ENCODE measurements around the gene PLEKHA1.

PLEKHA1 gene

GRCh38 chr10:122374237-122374858 is at the start of gene PLEKHA1:
PLEKHA1 (plus strand) TSS chr10:122374708; CDS start chr10:122393201, 18,493 bp downstream.
- peak; percentile 95 for DNase-seq

DNA sequence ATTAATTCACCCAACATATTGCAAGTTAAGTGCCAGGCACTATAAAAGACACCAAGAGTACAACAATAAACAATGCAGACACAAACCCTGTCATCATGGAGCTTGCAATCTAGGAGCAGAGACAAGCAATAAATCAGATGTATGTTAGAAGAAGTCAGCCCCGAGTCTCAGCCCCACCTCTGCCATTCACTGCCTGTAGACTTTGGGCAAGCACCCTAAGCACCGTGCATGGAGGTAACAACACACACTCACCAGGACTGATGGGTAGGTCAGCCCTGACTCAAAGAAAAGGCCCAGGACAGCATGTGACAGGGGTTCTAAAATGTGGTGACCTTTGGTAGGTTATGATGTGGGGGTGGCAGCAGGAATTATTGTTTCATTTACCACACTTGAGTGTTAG is 49.3 kb upstream of the PLEKHA1 start:
- DNase-seq, result no peak

DNA sequence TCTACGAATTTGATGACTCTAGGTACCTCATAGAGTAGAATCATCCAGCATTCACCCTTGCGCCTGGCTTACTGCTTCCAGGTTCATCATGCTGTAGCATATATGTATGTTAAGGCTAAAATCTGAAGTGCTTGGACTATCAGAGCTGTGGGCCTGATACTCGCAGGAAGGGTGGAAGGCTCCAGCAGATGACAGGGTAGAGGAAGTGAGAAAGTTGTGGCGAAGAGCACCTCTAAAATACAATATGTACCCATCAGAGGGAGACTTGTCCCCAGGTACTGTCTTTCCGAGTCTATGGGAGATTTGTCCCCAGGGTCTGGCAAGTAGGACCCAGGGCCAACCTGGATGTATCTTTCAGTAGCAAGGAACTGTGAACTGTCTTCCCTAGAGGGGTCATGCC is 48.1 kb upstream of the PLEKHA1 start:
- DNase-seq, result no peak

DNA sequence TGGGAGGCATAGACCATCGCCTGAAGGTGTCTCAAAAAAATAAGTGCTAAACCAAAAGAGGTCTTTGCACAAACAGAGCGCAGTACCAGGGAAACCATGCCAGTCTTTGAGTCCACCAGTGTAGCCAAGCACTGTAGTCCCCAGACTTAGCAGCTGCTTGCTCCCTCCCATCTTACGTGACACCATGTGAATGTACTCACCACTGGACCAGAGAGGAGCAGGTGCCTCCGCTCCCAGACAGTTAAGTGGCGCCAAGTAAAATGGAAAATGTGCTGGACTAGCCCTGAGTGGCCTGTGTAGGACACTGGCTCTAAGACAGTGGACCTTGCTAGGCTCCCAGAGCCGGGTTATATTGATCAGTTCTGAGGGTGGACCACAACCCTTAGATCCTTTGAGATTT is 47.7 kb upstream of the PLEKHA1 start:
- no peak for DNase-seq

DNA sequence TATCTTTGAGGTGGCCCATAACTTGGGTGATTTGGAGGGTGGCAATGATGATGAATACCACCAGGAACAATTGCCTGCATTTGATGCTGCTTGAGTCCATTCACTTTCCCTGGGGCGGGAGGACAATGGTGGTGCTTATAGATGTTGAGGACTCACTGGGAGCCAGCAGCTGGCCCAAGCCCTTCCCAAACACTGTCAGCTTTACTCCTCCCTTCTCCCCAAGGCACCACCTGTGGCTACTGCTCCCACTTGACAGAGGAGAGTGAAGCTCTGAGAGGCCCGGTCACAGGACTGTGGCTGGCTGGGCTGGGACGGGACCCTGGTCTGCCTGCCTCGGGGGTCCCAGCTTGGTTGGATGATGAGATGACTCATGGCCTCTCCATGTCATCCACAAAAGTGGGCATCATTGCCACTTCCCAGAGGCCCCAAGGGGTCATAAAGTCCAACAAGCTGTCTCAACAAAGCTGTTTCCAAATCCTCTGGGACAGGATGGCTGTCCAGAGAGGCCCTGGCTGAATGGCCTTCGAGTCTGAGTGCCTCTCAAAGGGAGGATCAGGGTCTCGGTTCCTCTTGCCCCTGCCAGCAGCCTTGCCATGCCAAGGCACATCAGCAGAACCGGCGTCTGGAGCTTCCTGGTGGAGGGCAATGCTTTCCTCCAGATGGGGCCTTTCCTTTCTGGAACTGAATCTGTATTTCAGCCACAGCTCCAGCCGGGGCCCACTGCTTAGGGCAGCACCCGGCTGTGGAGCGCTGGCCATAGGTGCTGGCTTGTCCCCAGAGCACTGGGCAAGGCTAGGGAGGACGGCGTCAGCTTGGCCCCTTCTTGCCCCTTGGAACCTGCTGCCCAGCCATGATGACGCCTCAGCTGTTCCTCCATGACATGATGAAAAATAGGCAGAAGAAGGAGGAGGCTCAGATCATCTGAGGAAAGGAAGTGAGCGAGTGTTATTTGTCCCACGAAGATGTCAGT is 47.0 kb upstream of the PLEKHA1 start:
- DNase-seq, result no peak

GRCh38 chr10:122328676-122329075 is 45.8 kb upstream of the PLEKHA1 start:
- DNase-seq, result no peak

DNA sequence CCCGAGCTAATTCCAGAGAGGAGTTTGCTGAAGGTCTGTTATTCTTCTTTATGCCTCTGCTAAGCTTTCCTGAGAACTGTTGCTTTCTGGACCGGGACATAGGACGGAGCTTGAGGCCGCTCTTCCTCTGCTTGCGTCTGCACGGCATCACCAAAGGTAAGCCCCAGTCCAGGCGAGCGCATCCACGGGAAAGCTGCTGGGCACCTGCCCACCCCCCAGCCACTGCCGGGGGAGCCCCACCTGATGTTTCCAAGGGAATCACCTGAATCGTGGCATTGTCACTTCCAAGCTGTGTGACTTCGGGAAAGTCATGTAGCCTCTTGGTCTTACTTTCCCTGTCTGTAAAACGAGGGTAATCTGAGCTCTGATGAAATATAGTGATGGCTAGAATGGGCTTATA is 45.1 kb upstream of the PLEKHA1 start:
- DNase-seq, result no peak

- no peak for DNase-seq
Observed at GRCh38 chr10:122331100-122331499, 43.4 kb upstream of the PLEKHA1 start.

DNA sequence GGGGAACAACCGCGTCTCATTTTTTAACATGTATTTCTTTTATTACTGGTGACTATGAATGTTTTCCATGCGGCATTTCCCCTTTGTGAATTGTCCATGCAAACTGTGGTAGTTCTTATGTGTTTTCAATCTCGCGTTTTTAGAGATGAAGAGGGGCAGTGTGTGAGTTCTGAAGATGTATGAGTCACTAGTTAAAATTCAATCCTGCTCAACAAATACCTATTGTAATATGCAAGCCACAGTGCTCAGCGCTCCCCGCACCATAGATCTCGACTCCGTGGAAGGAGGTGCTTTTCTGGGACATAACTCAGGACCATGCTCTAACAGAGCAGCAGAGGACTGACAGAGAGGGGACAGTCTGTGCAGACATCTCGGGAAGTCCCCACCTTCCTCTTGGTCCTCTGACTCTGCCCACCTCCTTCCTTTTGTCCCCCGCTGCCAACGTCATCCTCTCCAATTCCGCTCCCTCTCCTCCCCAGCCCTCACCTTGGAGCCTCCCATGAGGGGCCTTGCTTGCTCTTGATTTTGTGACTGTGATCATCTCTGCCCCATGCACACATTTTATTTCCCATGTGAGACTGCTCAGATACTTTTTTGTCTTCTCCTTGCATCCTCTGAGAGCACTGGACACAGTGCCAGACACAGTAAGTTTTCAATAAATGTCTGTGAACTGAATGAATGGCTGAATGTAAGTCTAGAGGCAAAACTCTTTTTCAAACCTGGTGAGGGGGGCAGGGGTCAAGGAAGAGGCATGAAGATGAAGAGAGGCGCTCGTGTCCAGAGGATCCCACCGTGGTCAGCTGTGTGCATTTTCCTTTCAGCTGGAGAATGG is 42.7 kb upstream of the PLEKHA1 start:
- no peak for DNase-seq

DNA sequence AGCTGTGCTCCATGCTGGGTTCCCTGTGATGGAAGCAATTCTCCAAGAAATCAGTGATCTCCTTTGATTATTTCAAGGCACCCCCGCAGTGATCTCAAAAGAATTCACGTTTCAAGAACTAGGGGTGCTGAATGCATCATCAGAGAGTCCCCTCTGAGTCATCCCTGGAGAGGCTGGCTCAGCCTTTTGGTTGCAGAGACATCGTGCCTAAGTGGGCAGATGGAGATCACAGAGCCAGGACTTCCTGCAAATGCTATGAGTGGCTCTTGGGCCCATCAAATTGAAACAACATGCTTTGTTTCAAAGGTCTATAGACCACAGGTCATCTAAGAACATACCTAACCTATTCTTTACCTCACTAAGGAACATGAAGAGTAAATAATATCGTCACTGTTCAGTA is 41.5 kb upstream of the PLEKHA1 start:
- DNase-seq, result no peak

GRCh38 chr10:122336332-122336731 is 38.2 kb upstream of the PLEKHA1 start:
- no peak for DNase-seq

GRCh38 chr10:122336961-122337360 is 37.5 kb upstream of the PLEKHA1 start:
- DNase-seq, result no peak

DNA sequence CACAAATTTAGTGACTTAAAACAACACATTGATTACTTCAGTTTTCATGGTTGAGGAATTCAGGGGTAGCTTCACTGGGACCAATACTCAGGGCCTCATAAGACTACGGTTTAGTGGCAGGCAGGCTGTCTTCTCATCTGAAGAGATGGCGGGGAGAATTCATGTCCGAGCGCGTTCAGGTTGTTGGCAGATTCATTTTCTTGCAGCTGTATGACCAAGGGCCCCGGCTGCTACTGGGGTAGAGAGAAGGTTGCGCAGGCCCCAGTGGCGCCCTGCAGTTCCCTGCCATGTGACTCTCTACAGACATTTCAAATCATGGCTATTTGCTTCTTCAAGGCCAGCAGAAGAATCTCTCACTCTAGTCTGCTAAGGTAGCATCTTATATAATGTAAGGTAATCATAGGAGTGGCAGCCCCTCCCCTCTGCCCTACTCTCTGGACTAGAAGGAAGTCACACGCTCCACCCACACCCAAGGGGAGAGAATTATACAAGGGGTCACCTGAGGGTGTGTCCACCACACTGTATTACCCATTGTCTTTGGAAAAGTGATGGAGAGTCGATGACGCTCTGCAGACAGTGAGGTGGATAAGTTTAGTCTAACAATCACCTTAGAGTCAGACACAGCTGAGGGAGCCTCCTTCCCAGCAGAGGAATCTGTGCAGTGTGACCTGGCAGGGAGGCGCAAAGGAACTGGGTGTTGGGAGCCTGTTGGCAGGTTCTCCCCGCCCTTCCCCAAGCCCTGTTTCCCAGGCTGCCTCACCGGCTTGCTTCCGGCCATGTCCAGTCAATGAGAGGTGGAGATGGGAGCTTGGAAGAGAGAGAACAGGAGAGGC is 35.7 kb upstream of the PLEKHA1 start:
- no peak for DNase-seq

DNA sequence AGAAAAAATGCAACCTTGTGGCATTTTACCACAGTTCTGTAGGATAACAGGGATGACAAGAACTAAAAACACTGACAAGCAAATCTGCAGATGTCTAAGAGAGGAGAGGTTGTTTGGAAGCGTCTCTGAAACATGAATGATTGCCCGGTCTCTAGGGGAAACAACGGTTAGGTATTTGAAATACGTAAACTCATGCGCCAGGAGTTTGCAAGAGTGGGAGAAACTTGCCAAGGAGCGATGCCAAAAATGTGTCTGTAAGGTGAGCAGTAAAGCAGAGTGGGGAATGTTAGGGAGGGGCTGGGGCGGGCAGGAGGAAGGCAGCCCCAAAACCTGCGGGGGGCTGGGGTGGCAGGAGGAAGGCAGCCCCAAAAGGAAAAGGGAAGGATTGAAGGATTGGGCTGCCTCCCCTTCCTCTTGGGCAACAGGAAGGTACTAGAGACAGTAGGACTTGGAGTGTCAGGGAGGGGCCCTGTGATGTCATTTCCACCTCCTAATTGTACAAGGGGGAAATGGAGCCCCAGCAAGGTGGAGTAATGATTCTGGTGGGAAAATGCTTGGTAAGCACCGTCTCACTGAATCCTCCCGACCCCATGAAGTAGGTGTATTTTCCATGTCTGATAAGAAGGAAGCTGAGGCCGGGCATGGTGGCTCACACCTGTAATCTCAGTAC is 33.2 kb upstream of the PLEKHA1 start:
- no peak for DNase-seq

DNA sequence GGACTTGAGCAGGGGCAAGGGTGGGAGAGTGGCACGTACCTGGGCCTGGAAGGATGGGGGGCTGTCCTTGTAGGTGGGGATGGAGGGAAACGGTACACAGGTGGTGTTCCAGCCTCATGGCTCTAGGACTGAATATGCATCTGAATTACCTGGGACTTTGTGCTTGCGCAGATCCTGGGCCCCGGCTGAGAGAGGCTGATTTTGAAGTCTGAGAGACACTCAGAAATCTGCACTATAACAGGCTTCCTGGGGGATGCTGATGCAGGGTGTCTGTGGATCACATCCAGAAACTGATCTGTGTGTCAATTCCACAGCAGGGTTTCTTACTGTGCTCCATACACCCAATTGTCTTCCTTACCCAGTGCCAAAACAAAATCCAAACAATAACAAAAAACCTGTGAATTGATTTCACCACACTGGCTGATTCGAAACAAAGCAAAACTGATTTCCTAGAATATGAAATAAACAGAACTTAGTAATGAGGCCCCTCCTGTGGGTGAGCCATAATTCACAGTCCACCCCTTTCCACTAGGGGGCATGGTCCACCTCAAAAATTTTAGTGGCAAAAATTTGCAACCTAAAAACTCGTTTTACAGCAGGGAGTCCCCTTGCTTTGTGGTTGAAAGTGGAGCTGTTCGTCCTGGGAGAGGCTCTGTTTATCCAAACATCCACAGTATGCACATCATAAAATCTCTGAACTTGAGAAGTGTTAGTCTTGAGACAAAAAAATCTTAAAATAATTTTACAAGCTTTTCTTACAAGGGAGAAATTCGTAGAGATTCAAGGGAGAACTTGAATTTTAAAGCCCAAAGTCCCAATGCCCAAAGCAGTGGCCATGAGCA is 32.0 kb upstream of the PLEKHA1 start:
- peak; percentile 66 for DNase-seq

DNA sequence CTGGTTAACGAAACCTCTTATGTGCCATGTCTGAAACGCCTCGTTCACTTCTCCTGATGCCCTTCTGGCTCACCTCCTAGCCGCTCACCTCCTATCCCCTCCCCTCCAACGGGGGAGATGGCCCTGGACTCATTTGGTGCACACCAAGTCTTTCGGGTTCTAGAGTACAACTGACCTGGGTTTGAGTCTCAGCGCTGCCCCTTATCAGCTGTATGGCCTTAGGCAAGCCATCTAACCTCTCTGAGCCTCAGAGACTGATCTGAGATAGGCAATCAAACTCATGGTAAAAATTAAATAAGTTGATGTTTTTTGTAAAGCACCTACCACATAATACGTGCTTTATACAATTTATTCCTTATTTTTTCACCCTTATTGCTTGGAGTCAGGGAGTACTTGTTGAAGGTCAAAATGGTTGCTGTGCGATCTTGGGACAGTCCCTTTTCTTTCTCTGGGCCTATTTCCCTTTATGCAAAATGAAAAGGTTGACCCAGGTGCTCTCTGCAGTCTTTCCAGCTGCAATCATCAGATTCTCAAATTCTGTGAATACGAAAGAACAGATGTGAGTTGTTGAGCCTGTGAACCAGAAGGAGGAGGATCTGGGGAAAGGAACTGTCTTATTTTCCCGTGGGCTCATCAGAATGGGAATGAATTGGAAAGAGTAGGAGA is 31.2 kb upstream of the PLEKHA1 start:
- DNase-seq, result no peak

GRCh38 chr10:122343936-122344335 is 30.6 kb upstream of the PLEKHA1 start:
- DNase-seq, result no peak

- DNase-seq, result no peak
Observed at GRCh38 chr10:122344741-122345258, 29.7 kb upstream of the PLEKHA1 start.

DNA sequence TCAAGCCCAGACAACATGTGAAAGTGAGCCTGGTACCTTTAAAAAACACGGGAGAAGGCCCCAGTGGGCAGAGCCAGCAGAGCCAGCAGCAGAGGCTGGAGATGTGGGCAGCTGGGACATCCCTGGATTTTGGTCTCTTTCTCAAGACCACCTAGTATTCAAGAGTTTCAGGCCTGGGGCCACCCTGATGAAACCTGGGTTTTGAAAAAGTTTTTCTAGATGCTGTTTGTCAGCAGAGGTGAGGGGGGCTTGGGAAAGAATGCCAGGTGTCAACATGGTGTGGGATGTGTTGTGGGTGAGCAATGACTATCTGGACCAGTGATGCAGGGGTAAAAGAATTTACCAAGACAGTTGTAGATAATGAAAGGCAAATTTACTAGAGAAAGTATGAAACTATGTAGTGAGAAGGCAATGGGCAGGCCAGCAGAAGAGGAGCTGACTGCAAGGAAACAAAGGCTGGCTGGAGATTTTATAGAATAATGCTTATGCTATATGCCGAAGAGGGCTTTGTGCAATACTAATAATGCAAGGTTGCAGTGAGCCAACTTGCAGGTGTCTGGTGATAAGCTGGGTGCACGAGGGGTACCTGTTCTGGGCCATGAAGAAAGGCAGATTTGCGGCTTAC is 28.1 kb upstream of the PLEKHA1 start:
- no peak for DNase-seq

All from hematopoietic multipotent progenitor cell treated with erythropoietin and hydrocortisone succinate and interleukin-3 and kit ligand, for 4 days (in vitro differentiated cells).